ENCODE data around the gene MRPS11.

GRCh38 chr15:88491158-88491557 is 23.6 kb downstream of the MRPS11 start:
- TF ChIP-seq CTCF (IDR thresholded peaks at IDR 0.05) (no peak), POLR2AphosphoS5 (IDR thresholded peaks at IDR 0.05) (no peak), POLR2A (IDR thresholded peaks at IDR 0.05) (no peak)
